Neural cell (in vitro differentiated cells): ENCODE measurements around the gene DNAL1. TPM values are rescaled to one million over a fixed set of nuclear protein-coding genes. Genes with fewer than 3 reads are reported as not detected.

Source experiments
- H2AFZ ChIP-seq: fragments of 200-600, 300-800 bp; sonication (generic), shearing (Covaris generic); 2 replicates; pipeline ENCODE4 v1.6.0; 2014; ENCODE audit warnings: low read depth, mild to moderate bottlenecking, antibody characterized with exemption, low read length, moderate library complexity
- H3F3A ChIP-seq: fragments of 200-600 bp; shearing (Covaris generic); 2 replicates; pipeline ENCODE4 v1.6.1; 2016; ENCODE audit warnings: mild to moderate bottlenecking, moderate library complexity, mixed read lengths, antibody characterized with exemption, low read length; ENCODE audit not compliant: insufficient read depth, poor library complexity, severe bottlenecking
- H3K27ac ChIP-seq: fragments of 200-600, 300-800 bp; sonication (generic), shearing (Covaris generic); 2 replicates; pipeline ENCODE4 v1.5.1; 2014; ENCODE audit warnings: mild to moderate bottlenecking, low read length, moderate library complexity
- H3K27me3 ChIP-seq: fragments of 300-800, 200-600 bp; sonication (generic), shearing (Covaris generic); 2 replicates; pipeline ENCODE4 v1.6.0; 2014; ENCODE audit warnings: mild to moderate bottlenecking, low read depth, low read length, moderate library complexity; ENCODE audit not compliant: insufficient read depth
- H3K36me3 ChIP-seq: fragments of 300-800, 200-600 bp; sonication (generic), shearing (Covaris generic); 2 replicates; pipeline ENCODE4 v1.5.1; 2014; ENCODE audit warnings: mild to moderate bottlenecking, antibody characterized with exemption, low read length, moderate library complexity; ENCODE audit not compliant: insufficient read depth
- H3K4me2 ChIP-seq: fragments of 300-800, 200-600 bp; sonication (generic), shearing (Covaris generic); 2 replicates; pipeline ENCODE4 v1.6.0; 2014; ENCODE audit warnings: mild to moderate bottlenecking, low read length
- H3K4me3 ChIP-seq: fragments of 300-800, 200-600 bp; sonication (generic), shearing (Covaris generic); 2 replicates; pipeline ENCODE4 v1.5.1; 2014; ENCODE audit warnings: mild to moderate bottlenecking, low read length, moderate library complexity
- H3K79me2 ChIP-seq: fragments of 200-600 bp; shearing (Covaris generic); replicated peaks from 2 replicates; pipeline ENCODE4 v1.6.0; 2014; ENCODE audit warnings: mild to moderate bottlenecking, low read length, moderate library complexity; ENCODE audit not compliant: insufficient read depth
- H3K9ac ChIP-seq: fragments of 300-800, 200-600 bp; sonication (generic), shearing (Covaris generic); 2 replicates; pipeline ENCODE4 v1.6.1; 2016; ENCODE audit warnings: mild to moderate bottlenecking, low read length, mixed read lengths
- H3K9me2 ChIP-seq: fragments of 200-600 bp; shearing (Covaris generic); 2 replicates; pipeline ENCODE4 v1.6.1; 2016; ENCODE audit warnings: mild to moderate bottlenecking, low read length, mixed read lengths; ENCODE audit not compliant: insufficient read depth
- H3K9me3 ChIP-seq: fragments of 200-600, 300-800 bp; sonication (generic), shearing (Covaris generic); 2 replicates; pipeline ENCODE4 v1.6.1; 2016; ENCODE audit warnings: mild to moderate bottlenecking, mixed run types, low read length, moderate library complexity, mixed read lengths
- H4K20me1 ChIP-seq: fragments of 200-600 bp; shearing (Covaris generic); 2 replicates; pipeline ENCODE4 v1.6.1; 2016; ENCODE audit warnings: mild to moderate bottlenecking, mixed run types; ENCODE audit not compliant: insufficient read depth
- EP300 ChIP-seq: fragments of 450-650 bp; conservative IDR thresholded peaks from 2 replicates; pipeline ENCODE4 v1.6.1; 2014; ENCODE audit warnings: antibody characterized with exemption, mild to moderate bottlenecking, moderate library complexity; ENCODE audit not compliant: poor library complexity, severe bottlenecking
- EZH2 ChIP-seq: fragments of 200-600, 300-800 bp; shearing (Covaris generic), sonication (generic); IDR thresholded peaks from 2 replicates; pipeline ENCODE4 v1.6.1; 2014; ENCODE audit warnings: antibody characterized with exemption, low read length, borderline replicate concordance, mild to moderate bottlenecking; ENCODE audit not compliant: insufficient read depth, poor library complexity, severe bottlenecking
- MXI1 ChIP-seq: fragments of 450-650 bp; conservative IDR thresholded peaks from 2 replicates; pipeline ENCODE4 v1.6.1; 2014; ENCODE audit warnings: antibody characterized with exemption, mild to moderate bottlenecking; ENCODE audit not compliant: poor library complexity, severe bottlenecking
- POLR2AphosphoS5 ChIP-seq: IDR thresholded peaks from 2 replicates; pipeline ENCODE4 v1.6.1; 2012
- RAD21 ChIP-seq: fragments of 450-650 bp; conservative IDR thresholded peaks from 2 replicates; pipeline ENCODE4 v1.6.1; 2014; ENCODE audit warnings: antibody characterized with exemption, mild to moderate bottlenecking, moderate library complexity
- SMC3 ChIP-seq: fragments of 450-650 bp; conservative IDR thresholded peaks from 2 replicates; pipeline ENCODE4 v1.6.1; 2014; ENCODE audit warnings: antibody characterized with exemption, mild to moderate bottlenecking, moderate library complexity; ENCODE audit not compliant: poor library complexity
- TAF1 ChIP-seq: IDR thresholded peaks from 2 replicates; pipeline ENCODE4 v1.6.1; 2012; ENCODE audit warnings: low read depth
- polyA plus RNA-seq: library from polyadenylated mRNA; depleted of rRNA; stranded (reverse); fragments of >200 nt; gene quantifications from 2 replicates; pipeline ENCODE4 v1.2.3, GENCODE V29; 2014
- TF ChIP-seq, protein P1 (sequence below): fragments of 450-650 bp; IDR thresholded peaks from 2 replicates; pipeline ENCODE4 v1.5.1; 2014; ENCODE audit warnings: antibody characterized with exemption, mild to moderate bottlenecking, moderate library complexity; ENCODE audit not compliant: poor library complexity, severe bottlenecking
- TF ChIP-seq, protein P2 (sequence below): IDR thresholded peaks from 2 replicates; pipeline ENCODE4 v1.6.1; 2012; ENCODE audit warnings: borderline replicate concordance

The DNAL1 gene
- polyA plus RNA-seq, 1 donor from 2014 or later: 33.4 TPM

DNA sequence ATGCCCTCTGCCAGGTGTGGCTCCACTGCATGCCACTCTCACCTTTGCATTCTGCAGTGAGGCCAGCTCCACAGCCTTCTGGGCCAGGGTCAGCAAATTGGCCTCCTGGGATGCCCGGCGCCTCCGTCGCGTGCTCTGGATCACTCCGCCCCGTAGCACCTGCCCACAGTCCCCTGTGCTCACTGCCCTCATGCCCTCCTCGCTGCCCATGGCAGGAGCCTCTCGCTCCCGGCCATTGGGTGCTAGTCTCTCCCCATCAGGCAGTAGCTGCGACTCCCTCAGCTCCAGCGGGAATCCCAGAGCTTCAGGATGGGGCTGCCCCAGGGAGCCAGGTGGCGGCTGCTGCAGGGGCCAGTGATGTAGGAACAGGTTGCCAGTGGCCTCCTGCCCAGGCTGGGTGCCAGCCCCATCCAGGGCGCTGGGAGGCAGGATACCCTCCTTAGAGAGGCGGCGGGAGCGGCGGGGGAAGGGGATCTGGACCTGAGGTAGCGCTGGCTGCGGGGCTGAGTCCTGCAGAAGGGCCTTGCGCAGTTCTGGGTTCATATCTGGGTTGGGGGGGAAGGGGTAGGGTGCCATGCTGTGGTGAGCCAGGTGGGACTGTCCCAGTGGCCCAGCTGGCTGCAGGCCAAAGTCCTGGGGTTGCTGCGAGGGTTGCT lies 93.9 kb downstream of the DNAL1 start:
- no peak overlapping the region for H3K4me2 ChIP-seq
- H3F3A ChIP-seq: no peaks in the 10 kb centered on the region
- TF ChIP-seq, protein P1, sequence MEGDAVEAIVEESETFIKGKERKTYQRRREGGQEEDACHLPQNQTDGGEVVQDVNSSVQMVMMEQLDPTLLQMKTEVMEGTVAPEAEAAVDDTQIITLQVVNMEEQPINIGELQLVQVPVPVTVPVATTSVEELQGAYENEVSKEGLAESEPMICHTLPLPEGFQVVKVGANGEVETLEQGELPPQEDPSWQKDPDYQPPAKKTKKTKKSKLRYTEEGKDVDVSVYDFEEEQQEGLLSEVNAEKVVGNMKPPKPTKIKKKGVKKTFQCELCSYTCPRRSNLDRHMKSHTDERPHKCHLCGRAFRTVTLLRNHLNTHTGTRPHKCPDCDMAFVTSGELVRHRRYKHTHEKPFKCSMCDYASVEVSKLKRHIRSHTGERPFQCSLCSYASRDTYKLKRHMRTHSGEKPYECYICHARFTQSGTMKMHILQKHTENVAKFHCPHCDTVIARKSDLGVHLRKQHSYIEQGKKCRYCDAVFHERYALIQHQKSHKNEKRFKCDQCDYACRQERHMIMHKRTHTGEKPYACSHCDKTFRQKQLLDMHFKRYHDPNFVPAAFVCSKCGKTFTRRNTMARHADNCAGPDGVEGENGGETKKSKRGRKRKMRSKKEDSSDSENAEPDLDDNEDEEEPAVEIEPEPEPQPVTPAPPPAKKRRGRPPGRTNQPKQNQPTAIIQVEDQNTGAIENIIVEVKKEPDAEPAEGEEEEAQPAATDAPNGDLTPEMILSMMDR: no peak
- TF ChIP-seq, protein P2, sequence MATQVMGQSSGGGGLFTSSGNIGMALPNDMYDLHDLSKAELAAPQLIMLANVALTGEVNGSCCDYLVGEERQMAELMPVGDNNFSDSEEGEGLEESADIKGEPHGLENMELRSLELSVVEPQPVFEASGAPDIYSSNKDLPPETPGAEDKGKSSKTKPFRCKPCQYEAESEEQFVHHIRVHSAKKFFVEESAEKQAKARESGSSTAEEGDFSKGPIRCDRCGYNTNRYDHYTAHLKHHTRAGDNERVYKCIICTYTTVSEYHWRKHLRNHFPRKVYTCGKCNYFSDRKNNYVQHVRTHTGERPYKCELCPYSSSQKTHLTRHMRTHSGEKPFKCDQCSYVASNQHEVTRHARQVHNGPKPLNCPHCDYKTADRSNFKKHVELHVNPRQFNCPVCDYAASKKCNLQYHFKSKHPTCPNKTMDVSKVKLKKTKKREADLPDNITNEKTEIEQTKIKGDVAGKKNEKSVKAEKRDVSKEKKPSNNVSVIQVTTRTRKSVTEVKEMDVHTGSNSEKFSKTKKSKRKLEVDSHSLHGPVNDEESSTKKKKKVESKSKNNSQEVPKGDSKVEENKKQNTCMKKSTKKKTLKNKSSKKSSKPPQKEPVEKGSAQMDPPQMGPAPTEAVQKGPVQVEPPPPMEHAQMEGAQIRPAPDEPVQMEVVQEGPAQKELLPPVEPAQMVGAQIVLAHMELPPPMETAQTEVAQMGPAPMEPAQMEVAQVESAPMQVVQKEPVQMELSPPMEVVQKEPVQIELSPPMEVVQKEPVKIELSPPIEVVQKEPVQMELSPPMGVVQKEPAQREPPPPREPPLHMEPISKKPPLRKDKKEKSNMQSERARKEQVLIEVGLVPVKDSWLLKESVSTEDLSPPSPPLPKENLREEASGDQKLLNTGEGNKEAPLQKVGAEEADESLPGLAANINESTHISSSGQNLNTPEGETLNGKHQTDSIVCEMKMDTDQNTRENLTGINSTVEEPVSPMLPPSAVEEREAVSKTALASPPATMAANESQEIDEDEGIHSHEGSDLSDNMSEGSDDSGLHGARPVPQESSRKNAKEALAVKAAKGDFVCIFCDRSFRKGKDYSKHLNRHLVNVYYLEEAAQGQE: no peak
- TF ChIP-seq EP300 (no peak), RAD21 (no peak), POLR2AphosphoS5 (no peak), EZH2 (no peak), MXI1 (no peak), SMC3 (no peak), TAF1 (no peak)
- no peak overlapping the region for H3K4me3 ChIP-seq
- no peaks in the 10 kb centered on the region for H3K9me2 ChIP-seq
- no peaks in the 10 kb centered on the region for H3K9me3 ChIP-seq
- no peak overlapping the region for H3K9ac ChIP-seq
- no peak overlapping the region for H3K27ac ChIP-seq
- no peak overlapping the region for H2AFZ ChIP-seq
- no peaks in the 10 kb centered on the region for H3K27me3 ChIP-seq
- H3K36me3 ChIP-seq: no peaks in the 10 kb centered on the region
- H4K20me1 ChIP-seq: no peaks in the 10 kb centered on the region
- no peaks in the 10 kb centered on the region for H3K79me2 ChIP-seq

DNA sequence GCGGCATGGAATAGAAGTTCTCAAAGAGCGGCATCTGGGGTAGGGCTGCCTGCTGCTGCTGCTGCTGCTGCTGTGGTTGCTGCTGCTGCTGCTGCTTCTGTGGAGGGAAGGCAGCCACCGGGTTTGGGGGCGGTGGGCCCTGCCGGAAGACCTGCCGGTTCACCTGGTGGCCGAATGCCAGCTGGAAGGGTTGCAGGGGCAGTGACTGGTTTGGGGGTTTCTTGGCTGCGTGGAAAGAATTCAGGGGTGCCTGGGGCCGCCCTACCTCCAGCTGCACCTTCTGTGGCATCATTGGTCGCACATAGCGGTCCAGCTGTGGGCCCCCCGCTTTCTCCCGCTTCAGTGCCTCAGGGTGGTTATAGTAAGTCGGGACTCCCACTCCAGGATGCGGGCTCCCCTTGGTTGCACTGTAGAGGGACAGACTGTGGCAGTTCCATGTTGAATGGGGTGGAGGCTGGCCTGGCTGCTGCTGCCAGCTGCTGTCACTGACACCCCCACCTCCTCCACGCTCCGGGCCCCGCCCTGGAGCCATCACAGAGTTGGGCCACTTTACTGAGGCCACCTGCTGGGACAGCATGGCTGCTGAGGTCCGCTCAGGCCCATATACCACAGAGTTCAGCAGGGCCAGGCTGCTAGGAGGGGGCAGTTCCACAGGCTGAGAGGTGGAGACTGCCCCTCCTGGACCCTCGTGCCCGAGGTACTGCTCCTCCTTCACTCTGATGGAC lies 94.5 kb downstream of the DNAL1 start:
- Histone ChIP-seq H3K9ac (no peak overlapping the region), H4K20me1 (no peaks in the 10 kb centered on the region), H3K27me3 (no peaks in the 10 kb centered on the region), H3F3A (no peaks in the 10 kb centered on the region), H3K79me2 (no peaks in the 10 kb centered on the region), H3K27ac (no peak overlapping the region), H3K4me2 (no peak overlapping the region), H3K9me3 (no peaks in the 10 kb centered on the region), H3K4me3 (no peak overlapping the region), H3K36me3 (no peaks in the 10 kb centered on the region), H2AFZ (no peak overlapping the region), H3K9me2 (no peaks in the 10 kb centered on the region)
- TF ChIP-seq POLR2AphosphoS5: no peak
- TF ChIP-seq EP300: no peak
- TF ChIP-seq, protein P2: no peak
- TF ChIP-seq MXI1: no peak
- TF ChIP-seq EZH2: no peak
- TF ChIP-seq RAD21: no peak
- TF ChIP-seq, protein P1: no peak
- TF ChIP-seq TAF1: no peak
- no peak for TF ChIP-seq SMC3
